Stimulated activated CD8-positive, alpha-beta memory T cell treated with anti-CD3 and anti-CD28 coated beads, Interleukin-12 subunit alpha, Interleukin-12 subunit beta, amount 100 ng/mL, for 1 hour (primary cell): Measurements from ENCODE around the gene CTSA.
"Not testable (repeated sequence)": the region's sequence is repeated elsewhere in the genome, so short reads cannot be mapped to it uniquely, and the experiment has no call there.

Experiments
- DNase-seq: peaks from one replicate; pipeline ENCODE4 v3.0.0-alpha.2; 2020; ENCODE audit warnings: low read depth

The CTSA gene

GRCh38 chr20:45918779-45919537 is 27.8 kb downstream of the CTSA start:
- no peak for DNase-seq

- DNase-seq: no peak
These were observed 28.6 kb downstream of the CTSA start for GRCh38 chr20:45919542-45920399.

GRCh38 chr20:45920462-45921336 is 29.6 kb downstream of the CTSA start:
- DNase-seq: no peak

GRCh38 chr20:45921337-45922189 is 30.4 kb downstream of the CTSA start:
- DNase-seq: no peak

GRCh38 chr20:45924391-45925261 is 33.5 kb downstream of the CTSA start:
- DNase-seq: no peak

GRCh38 chr20:45925821-45926506 is 34.8 kb downstream of the CTSA start:
- no peak for DNase-seq

GRCh38 chr20:45926731-45927070 is 35.6 kb downstream of the CTSA start:
- no peak for DNase-seq

- DNase-seq: no peak
These were observed 36.1 kb downstream of the CTSA start for GRCh38 chr20:45927071-45927878.

- not testable (repeated sequence) for DNase-seq
These were observed 40.5 kb downstream of the CTSA start for GRCh38 chr20:45931680-45932079.

GRCh38 chr20:45933266-45934045 is 42.3 kb downstream of the CTSA start:
- DNase-seq: peak; percentile 22

- peak; percentile 32 for DNase-seq
These were observed 43.0 kb downstream of the CTSA start for GRCh38 chr20:45934046-45934585.

GRCh38 chr20:45934586-45935415 is 43.7 kb downstream of the CTSA start, which contains the start of gene PCIF1:
Gene PCIF1 (plus strand): TSS chr20:45934683. CDS start chr20:45939000, 4,317 bp downstream.
- DNase-seq: peak; percentile 99

- no peak for DNase-seq
These were observed 44.4 kb downstream of the CTSA start for GRCh38 chr20:45935416-45936046.

GRCh38 chr20:45937765-45938164 is 46.6 kb downstream of the CTSA start:
- DNase-seq: no peak

GRCh38 chr20:45938727-45939438 is 47.7 kb downstream of the CTSA start:
- DNase-seq: no peak

GRCh38 chr20:45940053-45940452 is 48.9 kb downstream of the CTSA start:
- no peak for DNase-seq
